GM19035 (cell line): ENCODE results near the gene SLC1A7.

ENCODE experiments used
- ATAC-seq: cut with Tn5 transposase; IDR thresholded peaks from one replicate; pipeline ENCODE4 v1.9.1; 2021; ENCODE audit not compliant: unreplicated experiment

The SLC1A7 gene

DNA sequence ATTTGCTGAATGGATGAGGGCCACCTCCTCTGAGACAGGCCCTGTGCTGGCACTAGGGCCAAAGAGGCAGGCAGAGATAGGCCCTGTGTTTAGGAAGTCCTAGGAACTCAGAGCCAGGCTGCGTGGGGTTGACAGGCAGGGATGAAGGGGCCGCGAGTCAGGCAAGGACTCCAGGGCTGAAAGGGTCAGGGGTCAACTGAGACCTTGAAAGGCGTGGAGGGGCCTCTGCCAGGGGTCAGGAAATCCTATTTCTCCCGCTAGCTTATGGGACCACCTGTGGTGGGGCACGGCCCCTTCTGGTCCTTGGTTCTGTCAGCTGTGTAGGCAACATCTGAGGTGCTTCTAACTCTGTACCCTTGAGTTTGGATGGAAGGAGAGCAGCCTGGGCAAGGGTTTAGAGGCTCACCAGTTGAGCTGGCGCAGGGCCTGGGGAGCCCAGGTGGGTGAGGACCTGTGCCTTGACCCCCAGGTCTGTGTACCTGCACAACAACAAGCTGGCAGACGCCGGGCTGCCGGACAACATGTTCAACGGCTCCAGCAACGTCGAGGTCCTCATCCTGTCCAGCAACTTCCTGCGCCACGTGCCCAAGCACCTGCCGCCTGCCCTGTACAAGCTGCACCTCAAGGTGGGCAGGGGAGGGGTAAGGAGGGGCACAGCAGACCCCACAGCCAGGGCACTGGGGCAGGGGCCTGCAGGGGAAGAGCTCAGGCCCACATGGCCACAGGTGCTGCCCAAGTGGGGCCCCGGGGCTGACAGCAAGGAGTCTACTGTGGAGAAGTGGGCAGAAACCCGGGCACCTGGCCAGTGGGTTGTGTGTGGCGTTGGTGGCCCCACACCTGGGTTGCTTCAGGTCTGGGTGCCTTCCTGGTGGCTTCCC is 65.5 kb downstream of the SLC1A7 start:
- ATAC-seq: no peak

GRCh38 chr1:53076165-53076564 is 66.3 kb downstream of the SLC1A7 start:
- no peak for ATAC-seq

DNA sequence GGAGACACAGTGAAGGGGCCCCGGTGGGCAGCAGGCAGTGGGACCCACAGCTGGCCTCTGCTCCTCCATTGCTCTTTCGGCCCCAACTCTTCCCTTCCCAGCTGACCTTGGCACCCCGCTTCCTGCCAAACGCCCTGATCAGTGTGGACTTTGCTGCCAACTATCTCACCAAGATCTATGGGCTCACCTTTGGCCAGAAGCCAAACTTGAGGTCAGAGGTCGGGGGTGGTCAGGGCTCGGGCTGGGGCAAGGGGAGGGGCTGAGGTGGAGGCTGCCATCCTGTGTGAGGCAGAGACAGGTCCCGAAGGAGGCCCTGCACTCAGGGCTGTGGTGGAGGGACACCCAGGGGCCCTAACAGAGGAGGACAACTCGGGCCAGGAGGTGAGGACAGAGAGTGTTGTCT is 66.7 kb downstream of the SLC1A7 start:
- ATAC-seq: no peak

GRCh38 chr1:53075206-53075605 is 67.2 kb downstream of the SLC1A7 start:
- ATAC-seq: no peak

DNA sequence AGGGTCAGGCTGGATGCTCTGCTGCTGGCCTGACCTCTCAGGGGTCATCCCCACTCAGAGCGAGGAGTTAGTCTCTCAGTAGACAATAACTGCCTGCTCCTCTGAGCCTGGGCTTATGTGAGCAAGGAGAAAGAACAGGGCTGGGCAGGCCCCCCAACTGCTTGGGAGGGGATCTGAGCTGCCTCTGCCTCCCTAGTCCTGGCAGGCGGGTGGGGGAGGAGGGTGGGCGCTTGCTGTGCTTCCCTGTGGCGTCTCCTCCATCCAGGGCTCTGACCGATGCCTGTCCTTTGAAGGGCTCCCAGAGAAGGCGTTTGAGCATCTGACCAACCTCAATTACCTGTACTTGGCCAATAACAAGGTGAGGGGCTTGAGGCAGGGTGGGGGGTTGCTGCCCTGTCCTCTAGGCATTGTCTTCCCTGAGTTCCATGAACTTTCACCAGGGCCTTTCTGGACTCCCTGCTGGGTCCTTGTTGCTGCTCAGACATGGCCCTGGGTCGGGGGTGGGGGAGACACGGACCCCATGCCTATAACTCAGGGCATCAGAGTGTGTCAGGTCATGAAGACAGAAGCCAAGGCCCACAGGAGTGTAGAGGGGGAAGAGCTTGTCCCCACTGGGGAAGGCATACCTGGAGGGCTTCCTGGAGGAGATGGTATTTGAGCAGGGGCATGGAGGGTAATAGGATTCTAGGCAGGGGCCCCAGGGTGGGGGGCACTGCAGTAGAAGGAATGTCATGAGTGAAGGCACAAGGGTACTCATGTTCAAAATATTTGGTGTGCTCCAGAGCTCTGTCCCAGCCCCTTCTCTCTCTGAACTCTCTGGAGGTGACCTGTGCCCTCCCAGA is 67.9 kb downstream of the SLC1A7 start:
- no peak for ATAC-seq

- no peak for ATAC-seq
Measured at GRCh38 chr1:53073868-53074311, 68.5 kb downstream of the SLC1A7 start.

DNA sequence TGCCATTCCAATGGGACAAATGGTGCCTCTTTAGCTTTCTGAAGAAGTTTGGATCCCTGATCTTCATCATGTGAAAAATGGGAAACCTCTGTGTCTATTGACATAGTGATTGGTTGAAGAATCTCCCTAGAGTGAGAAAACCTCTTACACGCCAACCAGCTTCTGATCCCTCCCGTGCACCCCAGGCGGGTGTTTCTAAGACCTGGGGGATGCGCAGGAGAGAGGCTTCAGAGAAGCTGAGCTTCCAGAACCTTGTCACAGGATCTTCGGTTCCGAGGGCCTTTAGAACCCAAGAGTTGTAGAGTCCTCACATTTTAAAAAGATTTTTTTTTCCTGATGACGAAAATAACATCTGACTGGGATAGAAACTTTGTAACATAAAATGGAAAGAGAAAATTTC is 69.2 kb downstream of the SLC1A7 start:
- no peak for ATAC-seq

GRCh38 chr1:53071915-53072314 is 70.5 kb downstream of the SLC1A7 start:
- no peak for ATAC-seq

DNA sequence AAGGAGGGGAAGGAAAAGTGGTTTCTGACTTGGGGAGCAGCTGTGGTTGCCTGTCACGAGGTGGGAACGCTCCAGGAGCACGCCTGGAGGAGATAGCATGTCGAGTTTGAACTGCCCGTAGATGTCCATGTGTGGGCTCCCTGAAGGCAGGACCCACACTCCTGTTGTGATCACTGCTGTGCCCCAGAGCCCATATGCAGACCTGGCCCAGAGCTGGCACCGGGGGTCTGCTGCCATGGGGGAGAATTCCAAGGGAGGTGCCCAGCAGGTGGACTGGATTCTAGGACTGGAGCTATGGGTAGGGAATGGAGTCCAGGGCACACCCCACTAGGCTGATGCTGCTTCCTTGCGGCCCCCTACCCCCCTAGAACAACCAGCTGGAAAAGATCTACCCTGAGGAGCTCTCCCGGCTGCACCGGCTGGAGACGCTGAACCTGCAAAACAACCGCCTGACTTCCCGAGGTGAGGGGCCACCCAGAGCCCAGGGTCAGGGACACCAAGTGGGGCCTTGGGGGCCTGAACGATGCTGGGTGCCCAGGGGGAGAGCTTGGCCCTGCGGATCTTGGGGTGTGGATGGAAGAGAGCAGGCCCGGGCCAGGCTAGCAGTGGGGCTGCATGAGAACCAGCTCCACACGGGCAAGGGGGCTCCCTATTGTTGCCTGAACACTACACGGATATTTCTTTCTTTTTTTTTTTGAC is 71.1 kb downstream of the SLC1A7 start:
- ATAC-seq: no peak

- ATAC-seq: no peak
Measured at GRCh38 chr1:53070621-53071020, 71.8 kb downstream of the SLC1A7 start.

- no peak for ATAC-seq
Measured at GRCh38 chr1:53069663-53070327, 72.6 kb downstream of the SLC1A7 start.

DNA sequence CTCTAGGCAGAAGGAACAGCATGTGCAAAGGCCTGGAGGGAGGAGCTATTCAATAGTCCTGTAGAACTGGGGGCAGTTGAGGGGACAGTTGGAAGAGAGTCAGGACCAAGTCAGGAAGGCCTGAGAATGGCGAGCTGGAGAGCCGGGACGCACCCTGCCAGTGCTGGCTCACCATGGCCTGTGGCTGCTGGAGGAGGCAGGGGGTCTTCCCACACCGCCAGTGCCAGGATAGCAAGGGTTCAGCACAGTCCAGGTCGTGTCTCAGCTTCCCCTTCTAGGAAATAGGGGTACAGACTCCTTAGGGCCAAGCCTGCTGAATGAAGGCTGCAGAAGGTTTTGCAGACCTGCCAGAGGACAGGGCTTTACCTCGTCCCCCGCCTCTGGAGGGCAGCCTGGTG is 73.2 kb downstream of the SLC1A7 start:
- ATAC-seq: no peak

- ATAC-seq: no peak
Measured at GRCh38 chr1:53068314-53069099, 73.9 kb downstream of the SLC1A7 start.

GRCh38 chr1:53067886-53068285 is 74.6 kb downstream of the SLC1A7 start:
- no peak for ATAC-seq

DNA sequence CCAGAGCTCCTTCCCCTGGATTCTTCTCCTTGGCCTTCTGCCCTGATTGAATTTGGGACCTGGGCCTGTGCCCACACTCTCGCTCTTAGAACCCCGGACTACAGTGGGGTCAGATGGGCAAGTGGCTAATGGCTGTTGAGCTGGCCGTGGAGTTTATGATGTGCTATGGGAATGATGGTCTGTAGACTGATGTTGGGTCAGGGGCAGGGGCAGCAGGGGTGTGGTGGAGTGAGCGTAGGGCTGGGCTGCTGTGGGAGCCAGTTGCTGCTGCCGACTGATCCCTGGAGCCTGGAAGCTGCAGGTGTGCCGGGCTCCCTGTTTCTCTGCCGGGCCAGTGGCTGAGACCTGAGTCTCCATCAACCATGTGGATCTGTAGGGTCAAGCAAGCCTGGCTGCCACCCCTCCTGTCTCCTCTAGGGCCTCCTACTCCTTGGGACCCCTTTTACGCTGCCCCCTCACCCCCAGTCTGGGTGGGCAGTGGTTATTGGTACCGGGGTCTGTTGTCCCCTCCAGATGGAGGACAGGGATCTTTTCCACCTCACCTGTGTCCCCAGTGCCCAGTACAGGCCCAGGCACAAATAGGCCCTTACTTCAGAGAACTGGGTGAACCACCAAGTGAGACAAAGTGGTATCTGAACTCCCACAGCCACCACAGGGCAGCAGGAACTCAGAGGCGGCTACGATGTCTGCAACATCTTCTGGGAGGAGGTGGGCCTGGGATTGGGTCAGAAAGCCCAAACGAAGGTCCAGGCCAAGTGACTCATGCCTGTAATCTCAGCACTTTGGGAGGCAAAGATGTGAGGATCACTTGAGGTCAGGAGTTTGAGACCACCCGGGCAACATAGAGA is 75.3 kb downstream of the SLC1A7 start:
- no peak for ATAC-seq

GRCh38 chr1:53066488-53066887 is 76.0 kb downstream of the SLC1A7 start:
- no peak for ATAC-seq

DNA sequence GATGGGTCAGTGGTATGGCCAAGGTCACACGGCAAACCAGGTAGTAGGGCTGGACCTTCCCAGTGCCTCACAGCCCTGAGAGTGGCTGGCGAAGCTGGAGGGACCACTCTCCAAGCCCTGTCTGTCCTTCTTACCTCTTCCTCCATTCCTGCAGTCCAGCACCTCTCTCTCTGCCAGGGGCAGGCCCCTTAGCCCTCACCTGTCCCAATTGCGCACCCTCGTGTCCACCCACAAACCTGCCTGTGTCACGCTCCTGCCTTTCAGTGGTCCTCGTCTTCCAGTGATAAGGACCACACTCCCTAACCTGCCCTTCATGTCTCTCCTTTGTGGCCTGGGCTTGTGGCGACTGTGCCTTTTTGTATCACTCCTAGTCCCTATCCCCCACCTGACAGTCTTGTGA is 77.0 kb downstream of the SLC1A7 start:
- no peak for ATAC-seq

- ATAC-seq: no peak
Measured at GRCh38 chr1:53063744-53064515, 78.5 kb downstream of the SLC1A7 start.
